T-helper 1 cell treated with Interleukin-12 subunit alpha and Interleukin-12 subunit beta and Interleukin-4 antibody, amounts not matched to agents 30 μg/mL and 1 μg/mL, for 36 hours (primary cell): Measurements from ENCODE around the gene APRT.
A peak's percentile ranks its signal among the peaks of the same experiment; 100 is the strongest.
"Not testable (repeated sequence)": the region's sequence is repeated elsewhere in the genome, so short reads cannot be mapped to it uniquely, and the experiment has no call there.

ENCODE experiments used
- H3K27ac Mint-ChIP-seq: one replicate; pipeline ENCODE4 v1.8.0; 2021; ENCODE audit warnings: mild to moderate bottlenecking, mixed read lengths
- H3K27me3 Mint-ChIP-seq: one replicate; pipeline ENCODE4 v1.8.0; 2021; ENCODE audit warnings: low read depth, mixed read lengths
- H3K36me3 Mint-ChIP-seq: one replicate; pipeline ENCODE4 v1.8.0; 2021; ENCODE audit warnings: low read depth, mixed read lengths
- H3K4me1 Mint-ChIP-seq: one replicate; pipeline ENCODE4 v1.8.0; 2021; ENCODE audit warnings: low read depth, mixed read lengths
- H3K4me3 Mint-ChIP-seq: one replicate; pipeline ENCODE4 v1.8.0; 2021; ENCODE audit warnings: mild to moderate bottlenecking, moderate library complexity, mixed read lengths
- H3K9me3 Mint-ChIP-seq: one replicate; pipeline ENCODE4 v1.8.0; 2021; ENCODE audit warnings: mixed read lengths

Gene APRT

GRCh38 chr16:88799569-88800276 lies 12.0 kb downstream of the APRT start:
- peaks cover 2% of the 10 kb centered on the region for H3K36me3 Mint-ChIP-seq
- peak overlapping the region; percentile 26 for H3K4me3 Mint-ChIP-seq
- peak overlapping the region; percentile 17 for H3K27ac Mint-ChIP-seq
- H3K27me3 Mint-ChIP-seq: no peaks in the 10 kb centered on the region
- peaks cover 18% of the 10 kb centered on the region for H3K4me1 Mint-ChIP-seq
- no peaks in the 10 kb centered on the region for H3K9me3 Mint-ChIP-seq

- H3K27ac Mint-ChIP-seq: no peak overlapping the region
- no peaks in the 10 kb centered on the region for H3K9me3 Mint-ChIP-seq
- no peaks in the 10 kb centered on the region for H3K27me3 Mint-ChIP-seq
- no peak overlapping the region for H3K4me3 Mint-ChIP-seq
- peaks cover 2% of the 10 kb centered on the region for H3K36me3 Mint-ChIP-seq
- peaks cover 21% of the 10 kb centered on the region for H3K4me1 Mint-ChIP-seq
Measured at GRCh38 chr16:88798772-88799455, 12.8 kb downstream of the APRT start.

- Mint-ChIP-seq H3K27ac (no peak overlapping the region), H3K36me3 (peaks cover 2% of the 10 kb centered on the region), H3K9me3 (no peaks in the 10 kb centered on the region), H3K4me1 (peaks cover 26% of the 10 kb centered on the region), H3K4me3 (no peak overlapping the region), H3K27me3 (no peaks in the 10 kb centered on the region)
Measured at GRCh38 chr16:88798073-88798472, 13.7 kb downstream of the APRT start.

- Mint-ChIP-seq H3K27ac (no peak overlapping the region), H3K27me3 (no peaks in the 10 kb centered on the region), H3K36me3 (peaks cover 2% of the 10 kb centered on the region), H3K9me3 (no peaks in the 10 kb centered on the region), H3K4me3 (no peak overlapping the region), H3K4me1 (peaks cover 27% of the 10 kb centered on the region)
Measured at GRCh38 chr16:88796278-88796677, 15.4 kb downstream of the APRT start.

GRCh38 chr16:88793251-88793954 lies 18.3 kb downstream of the APRT start:
- Mint-ChIP-seq H3K4me1 (peaks cover 33% of the 10 kb centered on the region), H3K27me3 (no peaks in the 10 kb centered on the region), H3K27ac (no peak overlapping the region)

GRCh38 chr16:88792668-88793250 lies 19.0 kb downstream of the APRT start:
- Mint-ChIP-seq H3K27me3 (peaks cover 4% of the 10 kb centered on the region), H3K9me3 (no peaks in the 10 kb centered on the region), H3K4me3 (no peak overlapping the region), H3K4me1 (peaks cover 33% of the 10 kb centered on the region), H3K36me3 (no peaks in the 10 kb centered on the region), H3K27ac (no peak overlapping the region)

More at GRCh38 chr16:88793251-88793954, 18.3 kb downstream of the APRT start:
- no peak overlapping the region for H3K4me3 Mint-ChIP-seq
- no peaks in the 10 kb centered on the region for H3K36me3 Mint-ChIP-seq
- H3K9me3 Mint-ChIP-seq: no peaks in the 10 kb centered on the region

- peaks cover 33% of the 10 kb centered on the region for H3K4me1 Mint-ChIP-seq
- H3K36me3 Mint-ChIP-seq: no peaks in the 10 kb centered on the region
- H3K4me3 Mint-ChIP-seq: no peak overlapping the region
- H3K9me3 Mint-ChIP-seq: no peaks in the 10 kb centered on the region
- peaks cover 4% of the 10 kb centered on the region for H3K27me3 Mint-ChIP-seq
- H3K27ac Mint-ChIP-seq: no peak overlapping the region
Measured at GRCh38 chr16:88792078-88792550, 19.6 kb downstream of the APRT start.

GRCh38 chr16:88790312-88791211 lies 21.2 kb downstream of the APRT start:
- Mint-ChIP-seq H3K9me3 (no peaks in the 10 kb centered on the region), H3K4me3 (peak overlapping the region; percentile 62), H3K4me1 (peaks cover 33% of the 10 kb centered on the region)

GRCh38 chr16:88789594-88789993 lies 22.1 kb downstream of the APRT start:
- Mint-ChIP-seq H3K27ac (peak overlapping the region; percentile 45), H3K9me3 (no peaks in the 10 kb centered on the region), H3K27me3 (peaks cover 4% of the 10 kb centered on the region), H3K36me3 (no peaks in the 10 kb centered on the region), H3K4me3 (peak overlapping the region; percentile 25), H3K4me1 (peaks cover 23% of the 10 kb centered on the region)

More at GRCh38 chr16:88790312-88791211, 21.2 kb downstream of the APRT start:
- Mint-ChIP-seq H3K36me3 (no peaks in the 10 kb centered on the region), H3K27me3 (peaks cover 4% of the 10 kb centered on the region), H3K27ac (peak overlapping the region; percentile 63)

GRCh38 chr16:88788749-88789148 lies 23.0 kb downstream of the APRT start:
- not testable (repeated sequence) for H3K9me3 Mint-ChIP-seq, H3K36me3 Mint-ChIP-seq, H3K27me3 Mint-ChIP-seq, H3K27ac Mint-ChIP-seq, H3K4me3 Mint-ChIP-seq
- H3K4me1 Mint-ChIP-seq: peaks cover 21% of the 10 kb centered on the region

GRCh38 chr16:88787579-88788314 lies 24.0 kb downstream of the APRT start:
- H3K27me3 Mint-ChIP-seq: peaks cover 4% of the 10 kb centered on the region
- H3K4me3 Mint-ChIP-seq: no peak overlapping the region
- H3K4me1 Mint-ChIP-seq: peaks cover 25% of the 10 kb centered on the region
- peaks cover 2% of the 10 kb centered on the region for H3K36me3 Mint-ChIP-seq
- no peaks in the 10 kb centered on the region for H3K9me3 Mint-ChIP-seq
- H3K27ac Mint-ChIP-seq: peak overlapping the region; percentile 9

- peak within 1 kb of the TSS; percentile 88 for H3K4me3 Mint-ChIP-seq
- H3K4me1 Mint-ChIP-seq: peaks cover 40% of the 10 kb centered on the region
- H3K27me3 Mint-ChIP-seq: peaks cover 4% of the 10 kb centered on the region
- no peaks in the 10 kb centered on the region for H3K9me3 Mint-ChIP-seq
- peaks cover 2% of the 10 kb centered on the region for H3K36me3 Mint-ChIP-seq
- H3K27ac Mint-ChIP-seq: peak within 1 kb of the TSS; percentile 77
Measured at GRCh38 chr16:88785106-88785924, 26.4 kb downstream of the APRT start, which contains the start of gene PIEZO1. TSS of gene PIEZO1 (minus strand) at chr16:88785220. CDS start at chr16:88784964, 256 bp downstream.

GRCh38 chr16:88784856-88785105 lies 26.9 kb downstream of the APRT start:
- Mint-ChIP-seq H3K27ac (no peak overlapping the region), H3K4me3 (no peak overlapping the region), H3K9me3 (no peaks in the 10 kb centered on the region), H3K4me1 (peaks cover 39% of the 10 kb centered on the region), H3K27me3 (peaks cover 4% of the 10 kb centered on the region), H3K36me3 (peaks cover 2% of the 10 kb centered on the region)
